Fibroblast of mammary gland (primary cell): Measurements from ENCODE around the gene CEP128.

Experiments
- DNase-seq: peaks from one replicate; pipeline ENCODE4 v3.0.0-alpha.2; 2010; ENCODE audit warnings: low read depth
- H3K4me3 ChIP-seq: 2 replicates; pipeline ENCODE4 v1.5.1; 2011; ENCODE audit warnings: low read depth, mild to moderate bottlenecking, low read length, moderate library complexity; ENCODE audit not compliant: control insufficient read depth
- CTCF ChIP-seq: conservative IDR thresholded peaks from 2 replicates; pipeline ENCODE4 v1.5.1; 2011; ENCODE audit warnings: low read depth, low read length, inconsistent platforms; ENCODE audit not compliant: control insufficient read depth, insufficient read depth

The CEP128 gene

GRCh38 chr14:80485764-80486163 lies 455.8 kb downstream of the CEP128 start:
- no peak for DNase-seq
- no peak for TF ChIP-seq CTCF
- H3K4me3 ChIP-seq = no peak overlapping the region

GRCh38 chr14:80483331-80483730 lies 458.2 kb downstream of the CEP128 start:
- TF ChIP-seq CTCF = no peak
- H3K4me3 ChIP-seq = no peak overlapping the region
- DNase-seq = no peak

GRCh38 chr14:80477388-80478160 lies 464.0 kb downstream of the CEP128 start:
- peak; percentile 32 for DNase-seq
- no peak overlapping the region for H3K4me3 ChIP-seq
- no peak for TF ChIP-seq CTCF

DNA sequence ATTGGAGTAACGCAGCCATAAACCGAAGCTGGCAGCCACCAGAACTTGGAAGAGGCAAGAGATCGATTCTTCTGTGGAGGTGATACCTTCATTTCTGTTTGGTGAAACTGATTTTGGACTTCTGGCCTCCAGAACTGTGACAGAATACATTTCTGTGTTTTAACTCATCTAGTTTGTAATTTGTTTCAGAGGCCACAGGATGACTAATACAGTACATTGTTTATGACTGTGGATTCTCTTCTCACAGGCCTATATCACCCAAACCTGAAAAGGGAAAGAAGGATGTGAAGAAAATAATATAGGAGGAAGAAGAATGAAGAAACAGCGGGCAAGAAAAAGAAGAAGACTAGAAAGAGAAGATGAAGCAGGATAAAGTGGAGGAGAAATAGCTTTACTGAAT lies 466.5 kb downstream of the CEP128 start:
- DNase-seq = peak; percentile 45
- TF ChIP-seq CTCF = no peak
- no peak overlapping the region for H3K4me3 ChIP-seq

GRCh38 chr14:80468331-80469122 lies 473.0 kb downstream of the CEP128 start:
- no peak for TF ChIP-seq CTCF
- no peak overlapping the region for H3K4me3 ChIP-seq
- no peak for DNase-seq

DNA sequence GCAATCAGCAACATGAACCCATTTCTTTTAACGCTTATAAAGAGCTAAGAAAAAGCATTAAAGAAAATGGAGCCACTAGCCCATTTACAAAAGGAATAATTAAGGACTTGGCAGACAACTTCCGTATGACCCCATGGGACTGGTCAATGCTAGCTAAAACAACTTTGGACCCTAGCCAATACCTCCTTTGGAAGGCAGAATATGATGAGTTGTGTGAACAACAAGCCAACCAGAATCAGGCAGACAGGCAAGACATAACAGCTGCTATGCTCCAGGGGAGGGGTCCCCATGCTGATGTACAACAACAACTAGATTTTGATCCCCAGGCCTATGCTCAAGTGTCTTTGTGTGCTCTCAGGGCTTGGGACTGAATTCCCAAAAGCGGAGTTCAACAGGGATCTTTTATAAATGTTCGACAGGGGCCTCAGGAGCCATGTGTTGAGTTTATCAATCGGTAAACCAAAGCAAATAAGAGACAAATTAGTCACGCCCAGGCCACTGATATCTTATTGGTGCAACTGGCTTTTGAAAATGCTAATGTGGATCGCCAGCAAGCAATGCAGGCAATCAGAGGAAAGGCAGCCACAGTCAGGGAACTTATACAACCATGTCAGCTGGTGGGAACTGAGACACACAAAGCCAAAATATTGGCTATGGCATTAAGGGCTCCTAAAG lies 475.9 kb downstream of the CEP128 start:
- no peak overlapping the region for H3K4me3 ChIP-seq
- DNase-seq = no peak
- TF ChIP-seq CTCF = no peak
